Measurements from ENCODE around the gene TNFAIP2. TPM values are rescaled to one million over a fixed set of nuclear protein-coding genes. Genes with fewer than 3 reads are reported as not detected.

TNFAIP2 gene
- total RNA-seq, 1 donor from 2014 or later: 19.6 TPM

DNA sequence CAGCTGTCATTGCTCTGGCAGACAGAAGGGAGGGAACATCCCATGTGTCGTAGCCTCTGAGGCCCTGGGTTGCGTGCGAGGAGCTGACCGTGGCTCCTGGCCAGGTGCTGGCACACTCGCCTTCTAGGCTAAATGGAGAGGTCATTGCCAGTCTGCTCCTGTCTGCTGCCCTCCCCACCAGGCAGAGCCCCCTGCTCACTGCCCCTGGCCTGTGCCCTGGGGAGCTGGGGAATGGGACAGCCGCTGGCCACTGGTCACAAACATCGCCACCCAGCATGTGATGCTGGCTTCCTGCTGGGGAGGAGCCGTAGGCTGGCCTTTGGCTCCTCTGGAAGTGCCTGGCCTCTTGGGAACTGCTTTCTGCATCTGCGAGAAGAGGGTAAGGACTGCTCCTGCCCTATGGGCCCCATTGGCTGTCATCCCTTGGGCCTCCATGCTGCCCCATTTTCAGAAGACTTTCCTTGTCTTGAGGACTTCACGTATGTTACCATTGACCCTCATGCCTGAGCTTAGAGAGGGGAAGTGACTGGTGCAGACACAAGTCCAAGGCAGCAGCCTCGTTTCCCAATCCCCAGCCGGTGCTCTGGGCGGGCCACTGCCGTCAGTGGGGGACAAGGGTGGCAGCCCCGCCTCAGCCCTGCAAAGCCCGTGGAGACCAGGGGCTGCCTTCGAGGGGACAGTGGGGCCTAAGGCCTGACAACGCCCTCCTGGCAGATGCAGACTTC is 2.0 kb upstream of the TNFAIP2 start:
- Mint-ChIP-seq H3K27me3 (peaks cover 25% of the 10 kb centered on the region), H3K27ac (no peak overlapping the region), H3K9me3 (ENCODE audit: low read depth) (no peaks in the 10 kb centered on the region), H3K36me3 (ENCODE audit: insufficient read depth) (no peaks in the 10 kb centered on the region), H3K4me3 (ENCODE audit: low read depth) (no peak overlapping the region), H3K4me1 (ENCODE audit: low read depth) (peaks cover 3% of the 10 kb centered on the region)
- TF ChIP-seq, protein P1, sequence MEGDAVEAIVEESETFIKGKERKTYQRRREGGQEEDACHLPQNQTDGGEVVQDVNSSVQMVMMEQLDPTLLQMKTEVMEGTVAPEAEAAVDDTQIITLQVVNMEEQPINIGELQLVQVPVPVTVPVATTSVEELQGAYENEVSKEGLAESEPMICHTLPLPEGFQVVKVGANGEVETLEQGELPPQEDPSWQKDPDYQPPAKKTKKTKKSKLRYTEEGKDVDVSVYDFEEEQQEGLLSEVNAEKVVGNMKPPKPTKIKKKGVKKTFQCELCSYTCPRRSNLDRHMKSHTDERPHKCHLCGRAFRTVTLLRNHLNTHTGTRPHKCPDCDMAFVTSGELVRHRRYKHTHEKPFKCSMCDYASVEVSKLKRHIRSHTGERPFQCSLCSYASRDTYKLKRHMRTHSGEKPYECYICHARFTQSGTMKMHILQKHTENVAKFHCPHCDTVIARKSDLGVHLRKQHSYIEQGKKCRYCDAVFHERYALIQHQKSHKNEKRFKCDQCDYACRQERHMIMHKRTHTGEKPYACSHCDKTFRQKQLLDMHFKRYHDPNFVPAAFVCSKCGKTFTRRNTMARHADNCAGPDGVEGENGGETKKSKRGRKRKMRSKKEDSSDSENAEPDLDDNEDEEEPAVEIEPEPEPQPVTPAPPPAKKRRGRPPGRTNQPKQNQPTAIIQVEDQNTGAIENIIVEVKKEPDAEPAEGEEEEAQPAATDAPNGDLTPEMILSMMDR (IDR thresholded peaks at IDR 0.05; ENCODE audit: unreplicated experiment): no peak
- no peak for DNase-seq (ENCODE audit: low spot score, unreplicated experiment)

DNA sequence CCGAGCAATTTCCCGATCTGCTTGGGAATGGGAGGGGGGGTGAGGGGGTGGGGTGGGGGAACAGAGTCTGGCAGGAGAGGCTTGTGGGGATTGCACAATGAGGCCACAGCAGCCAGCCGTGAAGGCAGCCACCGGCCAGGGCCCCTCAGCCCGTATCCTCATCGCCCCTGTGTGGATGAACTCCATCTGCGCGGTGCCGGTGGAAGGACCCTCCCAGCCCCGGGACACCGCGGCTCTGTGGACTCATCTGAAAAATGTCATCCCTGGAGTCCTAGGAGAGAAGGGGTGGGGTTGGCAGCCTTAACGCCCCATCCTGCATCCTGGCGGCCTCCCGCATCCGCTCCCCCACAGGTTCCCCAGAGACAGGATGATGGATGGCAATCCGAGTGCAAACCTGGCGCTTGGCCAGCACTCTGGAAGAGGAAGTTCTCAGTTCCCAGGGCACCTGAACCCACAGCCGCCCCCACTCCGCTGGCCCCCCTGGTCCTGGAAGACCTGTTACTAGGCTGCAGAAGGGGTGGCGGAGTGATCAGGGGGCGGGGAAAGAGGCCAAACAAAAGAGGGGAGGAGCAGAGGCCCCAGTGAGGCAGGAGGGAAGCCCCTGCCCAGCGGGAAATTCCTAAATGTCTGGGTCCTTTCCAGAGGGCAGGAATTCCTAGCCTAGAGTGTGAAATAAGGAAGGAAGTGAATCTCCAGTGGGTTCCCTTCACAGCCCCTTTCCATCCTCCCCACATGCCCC is 1.2 kb upstream of the TNFAIP2 start:
- TF ChIP-seq, protein P1 (IDR thresholded peaks at IDR 0.05; ENCODE audit: unreplicated experiment): no peak
- peak; percentile 44 for DNase-seq (ENCODE audit: low spot score, unreplicated experiment)
- Mint-ChIP-seq H3K4me3 (ENCODE audit: low read depth) (peak overlapping the region; percentile 40), H3K27ac (peak overlapping the region; percentile 92), H3K9me3 (ENCODE audit: low read depth) (no peaks in the 10 kb centered on the region), H3K27me3 (peaks cover 27% of the 10 kb centered on the region), H3K36me3 (ENCODE audit: insufficient read depth) (no peaks in the 10 kb centered on the region), H3K4me1 (ENCODE audit: low read depth) (peaks cover 4% of the 10 kb centered on the region)

DNA sequence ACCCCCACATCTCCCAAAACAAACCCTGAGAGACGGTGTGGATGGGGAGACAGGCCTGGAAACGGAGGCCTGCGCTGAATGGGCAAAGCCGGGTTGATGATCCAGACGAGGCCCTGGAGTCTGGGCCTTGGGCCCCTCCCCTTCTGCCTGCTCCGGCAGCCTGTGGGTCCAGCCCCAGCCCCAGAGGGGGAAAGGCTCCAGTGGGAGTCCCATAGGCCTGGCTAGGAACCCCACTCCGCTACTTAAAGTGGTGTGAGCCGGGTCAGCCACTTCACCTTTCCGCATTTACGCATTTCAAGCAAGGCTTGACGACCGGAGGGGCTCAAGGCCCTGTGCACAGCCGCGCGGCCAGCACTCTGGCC is 695 bp upstream of the TNFAIP2 start:
- peaks cover 27% of the 10 kb centered on the region for H3K27me3 Mint-ChIP-seq
- TF ChIP-seq, protein P1 (IDR thresholded peaks at IDR 0.05; ENCODE audit: unreplicated experiment): peak; percentile 4
- no peak overlapping the region for H3K27ac Mint-ChIP-seq
- no peak for DNase-seq (ENCODE audit: low spot score, unreplicated experiment)
- H3K4me1 Mint-ChIP-seq (ENCODE audit: low read depth): peaks cover 4% of the 10 kb centered on the region
- no peaks in the 10 kb centered on the region for H3K36me3 Mint-ChIP-seq (ENCODE audit: insufficient read depth)
- H3K4me3 Mint-ChIP-seq (ENCODE audit: low read depth): no peak overlapping the region
- no peaks in the 10 kb centered on the region for H3K9me3 Mint-ChIP-seq (ENCODE audit: low read depth)

DNA sequence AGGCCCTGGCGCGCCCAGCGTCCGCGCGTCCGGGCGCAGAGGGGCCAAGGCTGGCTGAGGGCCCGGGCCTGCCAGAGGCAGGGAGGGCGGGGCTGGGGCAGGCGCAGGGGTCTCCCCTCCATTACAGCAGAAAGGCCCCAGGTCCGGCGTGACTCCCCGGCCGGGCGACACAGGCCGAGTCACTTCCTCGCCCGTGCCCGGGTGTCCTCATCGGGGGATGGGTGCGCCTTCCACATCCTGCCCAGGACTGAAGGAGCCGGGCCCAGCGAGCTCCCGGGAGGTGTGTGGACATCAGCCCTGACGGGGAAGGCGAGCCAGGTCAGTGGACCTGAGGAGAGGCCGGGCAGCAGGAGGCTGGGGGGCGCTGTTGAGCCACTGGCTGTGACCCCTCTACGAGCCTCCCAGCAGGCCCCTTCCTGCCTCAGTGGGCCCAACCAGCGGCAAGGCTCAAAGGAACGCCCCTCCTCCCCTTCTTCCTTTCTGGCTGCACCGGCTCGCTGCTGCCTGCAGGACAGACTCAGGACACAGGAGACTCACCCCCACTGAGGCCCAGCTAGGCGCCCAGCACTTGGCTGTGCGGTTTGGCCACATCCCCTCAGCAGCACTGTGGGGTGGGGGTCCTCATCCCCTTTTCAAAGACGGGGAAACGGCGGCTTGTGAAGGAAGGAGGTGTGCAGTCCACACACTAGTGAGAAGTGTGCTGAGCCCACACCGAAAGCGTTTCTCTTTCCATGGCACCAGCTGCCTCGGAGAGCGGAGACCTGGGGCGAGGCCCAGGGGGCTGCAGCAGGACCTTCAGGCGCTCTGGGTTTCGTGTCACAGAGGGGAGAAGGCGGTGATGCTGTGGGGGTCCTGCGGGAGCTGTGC is 606 bp downstream of the TNFAIP2 start:
- no peak overlapping the region for H3K27ac Mint-ChIP-seq
- H3K27me3 Mint-ChIP-seq: peaks cover 39% of the 10 kb centered on the region
- TF ChIP-seq, protein P1 (IDR thresholded peaks at IDR 0.05; ENCODE audit: unreplicated experiment): peak; percentile 35
- DNase-seq (ENCODE audit: low spot score, unreplicated experiment): no peak
- H3K9me3 Mint-ChIP-seq (ENCODE audit: low read depth): no peaks in the 10 kb centered on the region
- H3K4me3 Mint-ChIP-seq (ENCODE audit: low read depth): peak overlapping the region; percentile 31
- H3K4me1 Mint-ChIP-seq (ENCODE audit: low read depth): peaks cover 4% of the 10 kb centered on the region
- H3K36me3 Mint-ChIP-seq (ENCODE audit: insufficient read depth): no peaks in the 10 kb centered on the region

DNA sequence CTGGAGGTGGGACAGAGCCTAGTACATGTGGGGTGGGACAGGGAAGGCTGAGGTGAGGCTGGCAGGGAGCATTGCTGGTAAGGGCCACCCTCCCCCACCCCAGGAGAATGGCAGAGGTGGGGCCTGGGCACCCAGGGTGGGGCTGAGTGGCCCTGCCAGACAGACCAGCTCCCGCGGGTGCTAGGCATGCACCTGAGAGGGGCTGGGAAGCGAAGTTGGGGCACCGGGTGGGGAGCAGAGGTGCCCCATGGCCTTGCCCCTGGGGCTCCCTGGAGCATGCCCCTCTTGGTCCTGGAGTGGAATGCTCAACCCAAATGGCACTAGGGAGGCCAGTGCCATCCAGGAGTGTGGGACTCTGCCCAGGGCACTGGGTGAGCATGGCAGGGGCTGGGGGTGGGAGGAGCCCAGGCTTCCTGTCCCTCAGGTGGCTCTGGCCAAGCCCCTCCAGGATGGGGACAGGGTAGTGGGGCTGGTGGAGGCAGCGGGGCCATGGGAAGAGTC is 1.3 kb downstream of the TNFAIP2 start:
- Mint-ChIP-seq H3K4me3 (ENCODE audit: low read depth) (no peak overlapping the region), H3K36me3 (ENCODE audit: insufficient read depth) (no peaks in the 10 kb centered on the region), H3K4me1 (ENCODE audit: low read depth) (peaks cover 4% of the 10 kb centered on the region), H3K27me3 (peaks cover 43% of the 10 kb centered on the region), H3K27ac (no peak overlapping the region), H3K9me3 (ENCODE audit: low read depth) (no peaks in the 10 kb centered on the region)
- TF ChIP-seq, protein P1 (IDR thresholded peaks at IDR 0.05; ENCODE audit: unreplicated experiment): no peak
- DNase-seq (ENCODE audit: low spot score, unreplicated experiment): no peak
